Neural cell (in vitro differentiated cells): Measurements from ENCODE around the gene TRPM6. TPM values are rescaled to one million over a fixed set of nuclear protein-coding genes. Genes with fewer than 3 reads are reported as not detected.

ENCODE experiments used
- H2AFZ ChIP-seq: fragments of 200-600, 300-800 bp; sonication (generic), shearing (Covaris generic); 2 replicates; pipeline ENCODE4 v1.6.0; 2014; ENCODE audit warnings: low read depth, mild to moderate bottlenecking, antibody characterized with exemption, low read length, moderate library complexity
- H3F3A ChIP-seq: fragments of 200-600 bp; shearing (Covaris generic); 2 replicates; pipeline ENCODE4 v1.6.1; 2016; ENCODE audit warnings: mild to moderate bottlenecking, moderate library complexity, mixed read lengths, antibody characterized with exemption, low read length; ENCODE audit not compliant: insufficient read depth, poor library complexity, severe bottlenecking
- H3K27ac ChIP-seq: fragments of 200-600, 300-800 bp; sonication (generic), shearing (Covaris generic); 2 replicates; pipeline ENCODE4 v1.5.1; 2014; ENCODE audit warnings: mild to moderate bottlenecking, low read length, moderate library complexity
- H3K27me3 ChIP-seq: fragments of 300-800, 200-600 bp; sonication (generic), shearing (Covaris generic); 2 replicates; pipeline ENCODE4 v1.6.0; 2014; ENCODE audit warnings: mild to moderate bottlenecking, low read depth, low read length, moderate library complexity; ENCODE audit not compliant: insufficient read depth
- H3K36me3 ChIP-seq: fragments of 300-800, 200-600 bp; sonication (generic), shearing (Covaris generic); 2 replicates; pipeline ENCODE4 v1.5.1; 2014; ENCODE audit warnings: mild to moderate bottlenecking, antibody characterized with exemption, low read length, moderate library complexity; ENCODE audit not compliant: insufficient read depth
- H3K4me2 ChIP-seq: fragments of 300-800, 200-600 bp; sonication (generic), shearing (Covaris generic); 2 replicates; pipeline ENCODE4 v1.6.0; 2014; ENCODE audit warnings: mild to moderate bottlenecking, low read length
- H3K4me3 ChIP-seq: fragments of 300-800, 200-600 bp; sonication (generic), shearing (Covaris generic); 2 replicates; pipeline ENCODE4 v1.5.1; 2014; ENCODE audit warnings: mild to moderate bottlenecking, low read length, moderate library complexity
- H3K79me2 ChIP-seq: fragments of 200-600 bp; shearing (Covaris generic); replicated peaks from 2 replicates; pipeline ENCODE4 v1.6.0; 2014; ENCODE audit warnings: mild to moderate bottlenecking, low read length, moderate library complexity; ENCODE audit not compliant: insufficient read depth
- H3K9ac ChIP-seq: fragments of 300-800, 200-600 bp; sonication (generic), shearing (Covaris generic); 2 replicates; pipeline ENCODE4 v1.6.1; 2016; ENCODE audit warnings: mild to moderate bottlenecking, low read length, mixed read lengths
- H3K9me2 ChIP-seq: fragments of 200-600 bp; shearing (Covaris generic); 2 replicates; pipeline ENCODE4 v1.6.1; 2016; ENCODE audit warnings: mild to moderate bottlenecking, low read length, mixed read lengths; ENCODE audit not compliant: insufficient read depth
- H3K9me3 ChIP-seq: fragments of 200-600, 300-800 bp; sonication (generic), shearing (Covaris generic); 2 replicates; pipeline ENCODE4 v1.6.1; 2016; ENCODE audit warnings: mild to moderate bottlenecking, mixed run types, low read length, moderate library complexity, mixed read lengths
- H4K20me1 ChIP-seq: fragments of 200-600 bp; shearing (Covaris generic); 2 replicates; pipeline ENCODE4 v1.6.1; 2016; ENCODE audit warnings: mild to moderate bottlenecking, mixed run types; ENCODE audit not compliant: insufficient read depth
- CTCF ChIP-seq: fragments of 450-650 bp; IDR thresholded peaks from 2 replicates; pipeline ENCODE4 v1.5.1; 2014; ENCODE audit warnings: antibody characterized with exemption, mild to moderate bottlenecking, moderate library complexity; ENCODE audit not compliant: poor library complexity, severe bottlenecking
- EP300 ChIP-seq: fragments of 450-650 bp; conservative IDR thresholded peaks from 2 replicates; pipeline ENCODE4 v1.6.1; 2014; ENCODE audit warnings: antibody characterized with exemption, mild to moderate bottlenecking, moderate library complexity; ENCODE audit not compliant: poor library complexity, severe bottlenecking
- EZH2 ChIP-seq: fragments of 200-600, 300-800 bp; shearing (Covaris generic), sonication (generic); IDR thresholded peaks from 2 replicates; pipeline ENCODE4 v1.6.1; 2014; ENCODE audit warnings: antibody characterized with exemption, low read length, borderline replicate concordance, mild to moderate bottlenecking; ENCODE audit not compliant: insufficient read depth, poor library complexity, severe bottlenecking
- MXI1 ChIP-seq: fragments of 450-650 bp; conservative IDR thresholded peaks from 2 replicates; pipeline ENCODE4 v1.6.1; 2014; ENCODE audit warnings: antibody characterized with exemption, mild to moderate bottlenecking; ENCODE audit not compliant: poor library complexity, severe bottlenecking
- POLR2AphosphoS5 ChIP-seq: IDR thresholded peaks from 2 replicates; pipeline ENCODE4 v1.6.1; 2012
- RAD21 ChIP-seq: fragments of 450-650 bp; conservative IDR thresholded peaks from 2 replicates; pipeline ENCODE4 v1.6.1; 2014; ENCODE audit warnings: antibody characterized with exemption, mild to moderate bottlenecking, moderate library complexity
- SMC3 ChIP-seq: fragments of 450-650 bp; conservative IDR thresholded peaks from 2 replicates; pipeline ENCODE4 v1.6.1; 2014; ENCODE audit warnings: antibody characterized with exemption, mild to moderate bottlenecking, moderate library complexity; ENCODE audit not compliant: poor library complexity
- TAF1 ChIP-seq: IDR thresholded peaks from 2 replicates; pipeline ENCODE4 v1.6.1; 2012; ENCODE audit warnings: low read depth
- polyA plus RNA-seq: library from polyadenylated mRNA; depleted of rRNA; stranded (reverse); fragments of >200 nt; gene quantifications from 2 replicates; pipeline ENCODE4 v1.2.3, GENCODE V29; 2014
- TF ChIP-seq, protein P1 (sequence below): IDR thresholded peaks from 2 replicates; pipeline ENCODE4 v1.6.1; 2012; ENCODE audit warnings: borderline replicate concordance

The TRPM6 gene
- polyA plus RNA-seq, 1 donor from 2014 or later = not detected

DNA sequence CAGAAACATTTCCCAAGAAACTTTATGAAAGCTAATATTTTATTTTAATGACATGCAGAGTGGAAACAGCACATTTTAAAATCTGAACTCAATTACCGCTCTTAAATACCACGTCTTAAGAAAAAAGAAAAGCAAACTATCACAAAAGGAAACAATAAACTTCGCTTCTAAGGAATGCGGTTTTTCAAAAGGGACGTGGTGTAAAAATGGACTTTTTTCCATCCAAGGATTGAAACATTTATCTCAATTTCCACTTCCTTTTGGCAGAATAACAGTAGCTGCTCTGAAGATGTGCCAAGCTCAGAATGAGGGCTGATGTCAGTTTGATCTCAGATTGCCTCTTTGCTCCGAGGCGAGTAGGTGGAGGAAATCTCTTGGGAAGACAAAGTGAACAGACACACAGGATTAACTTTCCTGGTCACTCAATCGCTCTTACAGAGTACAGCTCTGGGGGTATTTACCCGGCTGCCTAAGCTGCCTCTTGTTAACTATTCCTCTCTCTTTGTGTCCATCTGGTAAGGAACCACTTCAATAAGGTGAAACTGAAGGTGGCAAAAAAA is 158.5 kb downstream of the TRPM6 start:
- Histone ChIP-seq H3K27ac (no peak overlapping the region), H3K4me2 (no peak overlapping the region)
- TF ChIP-seq EP300 (no peak), MXI1 (no peak), SMC3 (no peak), POLR2AphosphoS5 (no peak)
- TF ChIP-seq, protein P1, sequence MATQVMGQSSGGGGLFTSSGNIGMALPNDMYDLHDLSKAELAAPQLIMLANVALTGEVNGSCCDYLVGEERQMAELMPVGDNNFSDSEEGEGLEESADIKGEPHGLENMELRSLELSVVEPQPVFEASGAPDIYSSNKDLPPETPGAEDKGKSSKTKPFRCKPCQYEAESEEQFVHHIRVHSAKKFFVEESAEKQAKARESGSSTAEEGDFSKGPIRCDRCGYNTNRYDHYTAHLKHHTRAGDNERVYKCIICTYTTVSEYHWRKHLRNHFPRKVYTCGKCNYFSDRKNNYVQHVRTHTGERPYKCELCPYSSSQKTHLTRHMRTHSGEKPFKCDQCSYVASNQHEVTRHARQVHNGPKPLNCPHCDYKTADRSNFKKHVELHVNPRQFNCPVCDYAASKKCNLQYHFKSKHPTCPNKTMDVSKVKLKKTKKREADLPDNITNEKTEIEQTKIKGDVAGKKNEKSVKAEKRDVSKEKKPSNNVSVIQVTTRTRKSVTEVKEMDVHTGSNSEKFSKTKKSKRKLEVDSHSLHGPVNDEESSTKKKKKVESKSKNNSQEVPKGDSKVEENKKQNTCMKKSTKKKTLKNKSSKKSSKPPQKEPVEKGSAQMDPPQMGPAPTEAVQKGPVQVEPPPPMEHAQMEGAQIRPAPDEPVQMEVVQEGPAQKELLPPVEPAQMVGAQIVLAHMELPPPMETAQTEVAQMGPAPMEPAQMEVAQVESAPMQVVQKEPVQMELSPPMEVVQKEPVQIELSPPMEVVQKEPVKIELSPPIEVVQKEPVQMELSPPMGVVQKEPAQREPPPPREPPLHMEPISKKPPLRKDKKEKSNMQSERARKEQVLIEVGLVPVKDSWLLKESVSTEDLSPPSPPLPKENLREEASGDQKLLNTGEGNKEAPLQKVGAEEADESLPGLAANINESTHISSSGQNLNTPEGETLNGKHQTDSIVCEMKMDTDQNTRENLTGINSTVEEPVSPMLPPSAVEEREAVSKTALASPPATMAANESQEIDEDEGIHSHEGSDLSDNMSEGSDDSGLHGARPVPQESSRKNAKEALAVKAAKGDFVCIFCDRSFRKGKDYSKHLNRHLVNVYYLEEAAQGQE = no peak

DNA sequence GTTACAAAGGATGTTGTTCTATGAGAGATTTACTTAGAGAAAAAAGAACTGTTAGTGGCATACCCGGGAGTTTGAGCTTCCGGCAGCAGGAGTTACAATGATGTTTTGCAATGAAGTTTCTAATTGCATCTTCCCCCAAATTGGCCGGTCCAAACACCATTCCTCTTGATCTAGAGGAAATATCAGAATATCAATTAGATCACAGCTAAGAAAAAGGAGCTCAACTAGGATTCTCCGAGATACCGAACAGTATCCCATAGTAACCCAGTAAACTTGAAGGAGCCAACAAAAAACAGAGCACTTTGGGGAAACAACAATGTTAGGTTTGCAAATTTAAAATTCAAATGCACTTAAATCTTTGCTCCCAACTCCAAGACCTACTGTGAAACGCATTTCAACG is 159.5 kb downstream of the TRPM6 start:
- H3K4me3 ChIP-seq = no peak overlapping the region
- H3K36me3 ChIP-seq = no peaks in the 10 kb centered on the region
- no peaks in the 10 kb centered on the region for H3K27me3 ChIP-seq
- H3K9me2 ChIP-seq = no peaks in the 10 kb centered on the region
- no peak overlapping the region for H3K9ac ChIP-seq
- no peak overlapping the region for H2AFZ ChIP-seq
- TF ChIP-seq, protein P1 = no peak
- TF ChIP-seq TAF1 (no peak), SMC3 (no peak), EP300 (no peak), CTCF (no peak), RAD21 (no peak), EZH2 (no peak), POLR2AphosphoS5 (no peak), MXI1 (no peak)
- H3K9me3 ChIP-seq = no peaks in the 10 kb centered on the region
- no peaks in the 10 kb centered on the region for H3K79me2 ChIP-seq
- H4K20me1 ChIP-seq = no peaks in the 10 kb centered on the region
- no peak overlapping the region for H3K27ac ChIP-seq
- H3K4me2 ChIP-seq = no peak overlapping the region
- no peaks in the 10 kb centered on the region for H3F3A ChIP-seq

More for the DNA sequence above, 158.5 kb downstream of the TRPM6 start:
- Histone ChIP-seq H3K79me2 (no peaks in the 10 kb centered on the region), H3K27me3 (no peaks in the 10 kb centered on the region), H3K9ac (no peak overlapping the region), H3K9me2 (no peaks in the 10 kb centered on the region), H4K20me1 (no peaks in the 10 kb centered on the region), H2AFZ (no peak overlapping the region), H3K4me3 (no peak overlapping the region), H3K9me3 (no peaks in the 10 kb centered on the region), H3K36me3 (no peaks in the 10 kb centered on the region), H3F3A (no peaks in the 10 kb centered on the region)
